Stimulated activated memory B cell treated with anti-CD40 and anti-IgM and Interleukin-4, amounts not matched to agents 10 μg/mL and 1 μg/mL and 100 μg/mL, for 72 hours (primary cell): Measurements from ENCODE around the gene TBC1D4.
"Not testable (repeated sequence)": the region's sequence is repeated elsewhere in the genome, so short reads cannot be mapped to it uniquely, and the experiment has no call there.

Experiments
- ATAC-seq: fragments of 150-1000 bp; cut with Tn5 transposase; 2 replicates; pipeline ENCODE4 v1.10.0; 2021
- H3K27ac Mint-ChIP-seq: one replicate; pipeline ENCODE4 v1.8.0; 2022; ENCODE audit warnings: mild to moderate bottlenecking, mixed read lengths
- H3K27me3 Mint-ChIP-seq: one replicate; pipeline ENCODE4 v1.8.0; 2022; ENCODE audit warnings: mixed read lengths
- H3K36me3 Mint-ChIP-seq: one replicate; pipeline ENCODE4 v1.8.0; 2022; ENCODE audit warnings: mixed read lengths
- H3K4me1 Mint-ChIP-seq: one replicate; pipeline ENCODE4 v1.8.0; 2022; ENCODE audit warnings: mixed read lengths
- H3K4me3 Mint-ChIP-seq: one replicate; pipeline ENCODE4 v1.8.0; 2022; ENCODE audit warnings: mild to moderate bottlenecking, moderate library complexity, mixed read lengths
- H3K9me3 Mint-ChIP-seq: one replicate; pipeline ENCODE4 v1.8.0; 2022; ENCODE audit warnings: mixed read lengths

The TBC1D4 gene

GRCh38 chr13:75256922-75257321 lies 225.0 kb downstream of the TBC1D4 start:
- Mint-ChIP-seq H3K27me3 (no peaks in the 10 kb centered on the region), H3K4me3 (no peak overlapping the region), H3K9me3 (no peaks in the 10 kb centered on the region), H3K27ac (no peak overlapping the region), H3K4me1 (no peaks in the 10 kb centered on the region), H3K36me3 (no peaks in the 10 kb centered on the region)
- ATAC-seq: no peak

DNA sequence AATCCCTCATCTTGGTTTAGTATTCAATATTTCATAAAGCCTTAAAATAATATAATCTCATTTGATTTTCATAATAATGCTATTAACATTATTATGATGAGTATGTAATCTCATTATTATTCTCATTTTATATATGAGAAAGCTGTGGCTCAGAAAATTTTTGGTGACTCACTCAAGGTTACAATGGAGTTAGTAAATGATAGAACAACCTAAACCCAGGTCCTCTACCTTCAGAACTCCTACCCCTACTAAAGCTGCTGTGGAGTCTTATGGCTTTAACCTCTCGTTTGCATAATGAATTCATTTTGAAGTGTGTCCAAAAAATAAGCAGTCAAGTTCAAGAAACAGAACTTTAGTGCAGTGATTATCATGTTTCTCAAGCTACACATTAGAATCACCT lies 226.3 kb downstream of the TBC1D4 start:
- Mint-ChIP-seq H3K4me3 (no peak overlapping the region), H3K36me3 (no peaks in the 10 kb centered on the region), H3K9me3 (no peaks in the 10 kb centered on the region), H3K4me1 (no peaks in the 10 kb centered on the region), H3K27ac (no peak overlapping the region), H3K27me3 (no peaks in the 10 kb centered on the region)
- ATAC-seq: no peak

DNA sequence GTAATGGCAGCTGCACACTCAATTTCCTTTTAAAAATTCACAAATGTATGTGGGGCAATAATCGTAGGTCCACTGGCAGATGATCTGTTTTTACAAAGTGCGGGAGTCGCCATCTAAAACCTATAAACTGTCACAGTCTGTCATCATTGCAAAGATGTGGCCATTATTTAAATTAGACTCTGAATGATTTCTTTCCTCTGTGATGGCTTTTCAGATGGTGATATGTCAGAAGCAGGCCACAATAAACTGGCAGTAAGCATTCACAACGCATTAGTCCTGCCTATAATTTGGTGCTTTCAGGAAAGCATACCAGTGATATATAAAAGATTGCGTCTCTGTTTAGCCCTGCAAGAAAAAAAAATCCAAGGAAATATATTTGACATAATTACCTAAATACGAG lies 226.8 kb downstream of the TBC1D4 start:
- Mint-ChIP-seq H3K4me3 (no peak overlapping the region), H3K9me3 (no peaks in the 10 kb centered on the region), H3K27me3 (no peaks in the 10 kb centered on the region), H3K4me1 (no peaks in the 10 kb centered on the region), H3K27ac (no peak overlapping the region), H3K36me3 (no peaks in the 10 kb centered on the region)
- no peak for ATAC-seq

GRCh38 chr13:75251188-75251587 lies 230.8 kb downstream of the TBC1D4 start:
- H3K4me3 Mint-ChIP-seq: no peak overlapping the region
- no peak for ATAC-seq
- H3K4me1 Mint-ChIP-seq: no peaks in the 10 kb centered on the region
- H3K27me3 Mint-ChIP-seq: peaks cover under 1% of the 10 kb centered on the region
- no peaks in the 10 kb centered on the region for H3K9me3 Mint-ChIP-seq
- H3K27ac Mint-ChIP-seq: no peak overlapping the region
- no peaks in the 10 kb centered on the region for H3K36me3 Mint-ChIP-seq

- Mint-ChIP-seq H3K36me3 (no peaks in the 10 kb centered on the region), H3K9me3 (peaks cover 2% of the 10 kb centered on the region), H3K4me1 (no peaks in the 10 kb centered on the region), H3K4me3 (no peak overlapping the region), H3K27ac (no peak overlapping the region), H3K27me3 (peaks cover 5% of the 10 kb centered on the region)
- ATAC-seq: no peak
These were observed 231.3 kb downstream of the TBC1D4 start for GRCh38 chr13:75250526-75251178.

DNA sequence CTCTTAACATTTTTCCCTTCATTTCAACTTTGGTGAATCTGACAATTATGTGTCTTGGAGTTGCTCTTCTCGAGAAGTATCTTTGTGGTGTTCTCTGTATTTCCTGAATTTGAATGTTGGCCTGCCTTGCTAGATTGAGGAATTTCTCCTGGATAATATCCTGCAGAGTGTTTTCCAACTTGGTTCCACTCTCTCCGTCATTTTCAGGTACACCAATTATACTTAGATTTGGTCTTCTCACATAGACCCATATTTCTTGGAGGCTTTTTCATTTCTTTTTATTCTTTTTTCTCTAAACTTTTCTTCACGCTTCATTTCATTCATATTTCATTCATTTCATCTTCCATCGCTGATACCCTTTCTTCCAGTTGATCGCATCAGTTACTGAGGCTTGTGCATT lies 236.4 kb downstream of the TBC1D4 start:
- not testable (repeated sequence) for H3K36me3 Mint-ChIP-seq, H3K27me3 Mint-ChIP-seq, H3K4me3 Mint-ChIP-seq, ATAC-seq, H3K9me3 Mint-ChIP-seq, H3K27ac Mint-ChIP-seq, H3K4me1 Mint-ChIP-seq

- H3K27ac Mint-ChIP-seq, H3K36me3 Mint-ChIP-seq, ATAC-seq, H3K4me1 Mint-ChIP-seq, H3K4me3 Mint-ChIP-seq, H3K27me3 Mint-ChIP-seq: not testable (repeated sequence)
- H3K9me3 Mint-ChIP-seq: peaks cover 14% of the 10 kb centered on the region
These were observed 241.7 kb downstream of the TBC1D4 start for GRCh38 chr13:75240240-75240639.

- Mint-ChIP-seq H3K9me3 (peaks cover 15% of the 10 kb centered on the region), H3K4me1 (no peaks in the 10 kb centered on the region), H3K27me3 (no peaks in the 10 kb centered on the region), H3K36me3 (no peaks in the 10 kb centered on the region), H3K27ac (no peak overlapping the region), H3K4me3 (no peak overlapping the region)
- no peak for ATAC-seq
These were observed 245.2 kb downstream of the TBC1D4 start for GRCh38 chr13:75236774-75237173.
